DMS114 treated with DMSO at 0.1 percent for 48 hours (cell line): Measurements from ENCODE around the gene KIAA0825.
A peak's percentile ranks its signal among the peaks of the same experiment; 100 is the strongest.

ENCODE experiments used
- DNase-seq: peaks from one replicate; lab custom pipeline; 2025; ENCODE audit not compliant: unreplicated experiment; lab: John Stamatoyannopoulos, UW

The KIAA0825 gene

GRCh38 chr5:94248175-94248875 is 370.1 kb downstream of the KIAA0825 start:
- DNase-seq: peak; percentile 86

GRCh38 chr5:94245608-94246007 is 372.8 kb downstream of the KIAA0825 start:
- no peak for DNase-seq

- DNase-seq: no peak
These were observed 373.5 kb downstream of the KIAA0825 start for GRCh38 chr5:94244921-94245320.

GRCh38 chr5:94243612-94244011 is 374.8 kb downstream of the KIAA0825 start:
- DNase-seq: no peak

- peak; percentile 91 for DNase-seq
These were observed 377.3 kb downstream of the KIAA0825 start for GRCh38 chr5:94240993-94241651.

- peak; percentile 95 for DNase-seq
These were observed 377.8 kb downstream of the KIAA0825 start for GRCh38 chr5:94240596-94240992.

GRCh38 chr5:94240134-94240533 is 378.3 kb downstream of the KIAA0825 start:
- DNase-seq: peak; percentile 91

GRCh38 chr5:94239266-94239665 is 379.1 kb downstream of the KIAA0825 start:
- peak; percentile 88 for DNase-seq

GRCh38 chr5:94234987-94235386 is 383.4 kb downstream of the KIAA0825 start:
- no peak for DNase-seq

- no peak for DNase-seq
These were observed 389.6 kb downstream of the KIAA0825 start for GRCh38 chr5:94228791-94229190.

- no peak for DNase-seq
These were observed 395.2 kb downstream of the KIAA0825 start for GRCh38 chr5:94223235-94223634.

- DNase-seq: peak; percentile 95
These were observed 400.0 kb downstream of the KIAA0825 start for GRCh38 chr5:94218374-94218773.

- peak; percentile 85 for DNase-seq
These were observed 400.7 kb downstream of the KIAA0825 start for GRCh38 chr5:94217745-94218144.

- DNase-seq: no peak
These were observed 401.2 kb downstream of the KIAA0825 start for GRCh38 chr5:94217216-94217615.

GRCh38 chr5:94212476-94212875 is 405.9 kb downstream of the KIAA0825 start:
- no peak for DNase-seq

- peak; percentile 88 for DNase-seq
These were observed 408.5 kb downstream of the KIAA0825 start for GRCh38 chr5:94209774-94210355.

GRCh38 chr5:94209272-94209671 is 409.1 kb downstream of the KIAA0825 start:
- DNase-seq: peak; percentile 79

GRCh38 chr5:94199566-94199965 is 418.8 kb downstream of the KIAA0825 start:
- no peak for DNase-seq

- no peak for DNase-seq
These were observed 420.4 kb downstream of the KIAA0825 start for GRCh38 chr5:94197970-94198369.

GRCh38 chr5:94196953-94197352 is 421.5 kb downstream of the KIAA0825 start:
- DNase-seq: no peak

GRCh38 chr5:94192658-94193391 is 425.6 kb downstream of the KIAA0825 start:
- DNase-seq: no peak

GRCh38 chr5:94191604-94192003 is 426.8 kb downstream of the KIAA0825 start:
- no peak for DNase-seq
